NCI-H226 (cell line): Measurements from ENCODE around the gene SALL1.

Source experiments
- DNase-seq: peaks from one replicate; pipeline ENCODE4 v3.0.0-alpha.2; 2015

Gene SALL1

DNA sequence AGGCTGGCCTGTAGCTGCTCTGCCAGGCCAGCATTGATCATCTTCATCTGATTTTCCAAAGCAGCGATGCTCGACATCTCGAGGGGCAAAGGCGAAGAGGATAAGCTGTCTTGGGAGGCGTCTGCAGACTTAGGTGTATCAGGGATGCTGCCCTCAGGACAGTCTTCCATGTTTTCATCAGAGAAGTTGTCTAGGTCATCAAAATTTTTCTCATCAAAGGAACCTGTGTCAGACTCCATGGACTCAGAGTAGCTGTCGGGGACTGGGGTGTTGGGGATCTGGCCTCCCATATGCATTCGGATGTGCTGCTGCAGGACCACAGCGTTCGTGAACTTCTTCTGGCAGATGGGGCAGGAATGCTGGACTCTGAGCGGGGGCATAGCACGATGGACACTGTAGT is 11.5 kb downstream of the SALL1 start:
- DNase-seq = no peak

DNA sequence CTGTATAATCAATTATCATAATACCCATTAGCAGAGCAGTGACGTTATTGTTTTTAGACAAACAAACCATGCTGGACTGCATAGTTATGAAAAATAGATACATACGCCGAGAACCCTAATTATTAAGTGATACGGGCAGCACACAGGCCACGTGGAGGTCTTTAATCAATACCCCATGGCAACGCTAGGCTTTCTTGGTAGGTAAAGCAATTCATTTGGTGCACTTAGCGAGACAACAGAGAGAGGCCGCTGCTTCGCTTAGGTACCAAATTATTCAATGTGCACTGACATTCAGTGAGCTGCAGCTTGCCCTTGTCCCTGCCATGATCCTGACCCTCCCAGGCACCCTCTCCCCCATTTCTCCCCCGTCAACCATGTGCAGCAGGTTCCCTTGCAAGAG is 12.9 kb downstream of the SALL1 start:
- no peak for DNase-seq

DNA sequence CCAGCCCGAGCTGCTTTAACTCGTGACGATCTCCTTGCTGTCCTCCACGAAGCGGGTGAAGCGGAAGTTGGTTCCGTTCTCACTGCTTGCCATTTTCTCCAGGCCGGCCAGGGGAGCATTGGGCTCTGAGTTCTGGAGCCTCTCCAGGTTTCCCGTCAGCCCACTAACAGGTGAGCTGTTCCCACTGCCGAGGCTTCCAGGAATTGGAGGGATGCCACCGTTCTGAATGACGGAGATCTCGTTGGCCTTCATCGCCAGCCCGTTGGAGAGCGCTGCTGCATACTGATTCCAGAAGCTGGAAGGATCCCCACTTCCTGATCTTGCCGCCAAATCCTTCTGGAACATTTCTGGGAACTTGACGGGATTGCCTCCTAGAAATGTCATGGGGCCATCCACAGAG is 14.0 kb downstream of the SALL1 start:
- no peak for DNase-seq

DNA sequence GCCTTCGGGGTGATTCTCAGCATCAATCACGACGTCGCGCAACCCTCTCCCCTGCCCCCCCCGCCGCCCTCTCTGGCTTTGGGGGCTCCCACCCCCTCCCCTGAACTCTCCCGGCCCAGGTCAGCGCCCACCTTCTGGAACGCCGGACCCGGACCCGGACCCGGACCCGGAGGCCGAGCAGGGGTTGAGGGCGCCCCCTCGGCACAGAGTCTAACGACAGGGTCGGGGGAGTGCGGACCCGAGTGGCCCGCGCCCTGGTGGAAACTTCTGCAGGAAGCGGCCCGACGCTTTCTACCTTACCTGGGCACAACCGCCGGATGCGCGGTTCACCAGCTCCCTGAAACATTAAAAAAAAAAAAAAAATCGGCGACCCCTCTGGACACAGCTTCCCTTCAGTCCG is 16.2 kb downstream of the SALL1 start:
- no peak for DNase-seq

DNA sequence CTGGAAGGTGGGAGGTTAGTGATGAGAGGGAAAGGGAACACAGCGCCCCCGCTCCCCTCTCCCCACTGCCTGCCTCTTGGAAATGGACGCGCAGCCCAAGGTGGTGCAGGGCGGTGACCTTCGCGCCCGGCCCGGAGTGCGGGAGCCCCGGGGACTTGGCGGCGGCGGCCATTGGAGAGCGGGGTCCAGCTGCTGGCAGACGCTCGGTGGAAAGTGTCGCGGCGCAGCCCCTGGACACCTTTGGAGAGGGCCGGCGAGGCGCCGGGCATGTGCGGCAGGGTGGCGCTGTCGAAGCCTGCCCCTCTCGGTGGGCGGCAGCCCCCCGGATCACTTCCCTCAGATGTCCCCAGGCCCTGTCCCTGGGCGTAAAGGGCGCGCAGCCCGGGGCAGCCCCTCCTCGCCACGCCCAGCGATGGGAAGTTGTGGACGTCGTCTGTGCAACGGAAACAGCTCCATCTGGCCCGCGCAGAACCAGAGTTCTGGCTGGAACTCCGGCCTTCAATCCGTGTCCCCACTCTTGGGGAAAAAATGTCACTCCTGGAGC is 16.7 kb downstream of the SALL1 start:
- no peak for DNase-seq

DNA sequence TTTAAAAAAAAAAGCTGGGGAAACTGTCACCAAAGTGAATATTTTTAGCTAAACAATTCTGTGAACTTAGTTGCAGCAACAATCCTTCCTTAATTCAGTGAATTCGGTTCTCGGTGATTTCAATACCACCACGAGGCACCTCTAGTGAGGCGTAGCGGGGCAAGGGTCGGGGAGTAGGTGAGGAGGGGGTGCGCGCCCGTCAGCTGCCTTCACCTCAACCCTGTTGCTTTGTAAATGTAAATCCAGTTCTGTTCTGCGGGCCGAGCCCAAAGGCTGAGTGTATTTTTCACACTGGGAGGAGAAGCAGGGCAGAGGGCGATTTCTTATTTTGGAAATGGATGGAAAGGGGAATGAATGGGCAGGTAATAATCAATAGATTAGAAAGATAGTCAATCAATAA is 17.4 kb downstream of the SALL1 start:
- DNase-seq = no peak

DNA sequence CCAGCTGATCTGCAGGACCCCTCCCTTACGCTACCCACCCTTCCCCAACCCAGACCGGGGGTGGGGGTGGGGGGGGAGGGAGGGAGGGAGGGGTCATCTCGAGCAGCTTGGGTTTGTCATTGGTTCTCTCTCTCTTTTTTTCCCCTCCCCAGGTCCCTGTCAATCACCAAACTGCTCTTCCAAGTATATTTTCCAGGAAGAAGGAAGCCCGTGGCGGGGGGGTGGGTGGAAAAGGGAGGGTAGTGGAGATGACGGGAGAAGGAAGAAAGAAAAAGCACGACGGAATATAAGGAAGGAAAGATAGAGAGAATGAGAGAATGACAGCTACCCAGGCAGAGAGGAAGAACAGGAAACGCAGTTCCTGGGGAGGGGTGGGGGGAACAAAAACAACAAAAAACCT is 17.9 kb downstream of the SALL1 start:
- no peak for DNase-seq

DNA sequence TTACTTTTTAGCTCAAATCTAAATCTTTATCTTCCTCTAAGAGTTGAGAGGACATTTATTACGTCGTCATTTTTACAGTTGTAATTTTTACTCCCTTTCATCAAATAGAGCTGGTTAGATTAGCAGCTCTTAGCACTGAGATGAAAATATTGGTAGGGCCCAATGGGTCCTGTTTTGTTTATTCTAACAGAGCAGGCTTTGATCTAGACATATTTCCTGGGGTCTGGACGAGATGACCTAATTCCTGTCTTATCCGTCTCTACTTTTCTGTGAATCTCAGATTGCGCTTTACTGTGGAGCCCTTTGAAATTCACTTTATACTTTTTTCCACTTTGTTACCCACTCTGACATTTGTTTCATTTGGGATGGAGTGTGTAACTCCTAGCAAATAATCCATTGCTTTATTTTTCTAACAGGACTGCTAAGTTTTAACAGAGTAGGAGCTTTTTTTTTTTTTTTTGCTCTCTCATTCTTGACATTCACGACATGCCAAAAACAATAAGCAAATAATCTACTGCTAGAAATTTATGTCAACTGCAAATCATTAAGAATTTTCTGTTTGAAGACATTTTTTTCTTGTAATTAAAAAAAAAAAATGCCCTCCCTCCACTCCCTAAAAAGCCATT is 18.5 kb downstream of the SALL1 start:
- no peak for DNase-seq

DNA sequence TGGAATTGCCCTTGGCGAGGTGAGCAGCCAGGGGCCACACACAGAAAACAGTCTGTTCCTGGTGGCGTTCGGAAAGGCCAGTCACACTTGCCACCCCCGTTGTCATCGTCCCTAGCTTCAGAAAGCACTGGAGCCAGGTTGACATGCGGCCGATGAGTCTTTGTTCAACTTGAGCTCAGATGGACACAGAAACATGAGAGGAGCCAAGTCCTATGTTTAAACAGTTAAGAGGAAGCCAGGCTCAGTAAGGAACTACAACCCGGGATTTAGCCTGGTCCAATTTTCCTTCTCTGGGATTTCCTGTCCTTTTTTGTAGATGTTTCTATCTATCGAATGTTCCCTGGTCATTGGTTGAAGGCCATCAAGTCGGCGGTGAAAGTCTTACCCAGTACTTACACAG is 19.5 kb downstream of the SALL1 start:
- no peak for DNase-seq

DNA sequence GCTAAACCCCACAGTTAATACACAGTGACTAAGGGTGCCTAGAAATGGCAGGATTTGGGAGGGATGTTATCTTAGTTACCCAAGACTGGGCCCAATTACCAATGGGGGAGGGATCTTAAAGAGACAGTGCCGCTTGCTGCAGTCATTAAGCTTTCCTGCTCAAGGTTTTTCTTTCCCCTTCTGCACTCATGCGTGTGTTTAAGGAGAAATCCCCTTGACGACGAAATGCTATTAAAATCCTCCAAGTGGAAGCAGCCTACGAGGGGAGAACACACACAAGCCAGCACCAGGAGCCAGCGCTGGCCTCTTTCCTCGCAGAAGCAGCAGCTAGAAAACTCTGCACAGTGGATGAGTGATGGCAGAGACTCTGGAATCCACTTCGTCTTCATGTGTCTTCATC is 22.0 kb downstream of the SALL1 start:
- no peak for DNase-seq

DNA sequence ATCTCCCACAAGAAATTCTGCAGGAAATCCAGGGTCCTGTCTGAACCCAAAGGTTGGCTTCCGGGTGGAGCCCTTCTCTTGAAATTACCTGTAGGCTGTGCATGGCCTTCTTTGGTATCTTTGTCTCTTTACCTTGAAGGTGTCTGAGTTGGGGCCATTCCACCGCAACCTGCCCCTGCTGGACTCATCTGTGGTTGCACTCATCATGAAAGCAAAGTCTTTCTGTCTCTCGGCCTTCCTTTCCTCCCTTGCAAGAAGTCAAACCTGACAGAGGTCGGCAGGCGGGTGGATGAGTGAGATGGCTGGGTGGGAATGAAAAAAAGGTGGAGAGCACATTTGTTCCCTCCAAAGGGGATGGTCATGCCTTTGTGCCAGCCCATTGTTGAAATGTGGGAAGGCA is 25.1 kb downstream of the SALL1 start:
- no peak for DNase-seq

DNA sequence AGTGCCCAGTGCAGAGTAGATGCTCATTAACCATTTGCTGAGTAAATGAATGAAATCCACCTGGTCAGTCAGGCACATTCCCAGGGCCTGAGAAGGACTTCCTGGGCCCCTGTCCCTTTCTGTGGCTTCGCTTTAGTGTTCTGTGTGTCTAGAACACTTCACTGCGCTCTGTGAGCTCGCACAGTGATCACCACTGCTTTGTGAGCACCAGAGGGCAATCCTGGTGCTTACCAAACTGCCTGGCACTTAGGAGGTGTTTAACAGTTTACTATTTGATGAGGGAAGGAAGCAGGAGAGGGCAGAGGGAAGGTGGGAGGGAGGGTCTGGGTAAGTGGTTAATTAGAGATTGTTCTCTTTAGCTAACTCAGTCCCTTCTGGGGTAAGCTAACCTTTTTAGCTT is 26.2 kb downstream of the SALL1 start:
- no peak for DNase-seq

DNA sequence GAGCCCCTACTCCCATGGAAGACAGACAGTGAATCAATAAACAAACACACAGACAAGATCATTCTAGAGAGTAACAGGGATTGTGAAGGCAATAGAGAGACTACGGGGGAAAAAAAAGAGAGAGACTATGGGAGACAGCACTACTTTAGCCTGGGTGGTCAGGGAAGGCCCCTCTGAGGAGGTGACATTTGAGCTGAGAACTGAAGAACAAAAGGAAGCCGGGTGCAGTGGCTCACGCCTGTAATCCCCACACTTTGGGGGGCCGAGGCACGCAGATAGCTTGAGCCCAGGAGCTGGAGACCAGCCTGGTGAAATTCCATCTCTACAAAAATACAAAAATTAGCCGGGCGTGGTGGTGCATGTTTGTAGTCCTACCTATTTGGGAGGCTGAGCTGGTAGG is 29.2 kb downstream of the SALL1 start:
- no peak for DNase-seq

DNA sequence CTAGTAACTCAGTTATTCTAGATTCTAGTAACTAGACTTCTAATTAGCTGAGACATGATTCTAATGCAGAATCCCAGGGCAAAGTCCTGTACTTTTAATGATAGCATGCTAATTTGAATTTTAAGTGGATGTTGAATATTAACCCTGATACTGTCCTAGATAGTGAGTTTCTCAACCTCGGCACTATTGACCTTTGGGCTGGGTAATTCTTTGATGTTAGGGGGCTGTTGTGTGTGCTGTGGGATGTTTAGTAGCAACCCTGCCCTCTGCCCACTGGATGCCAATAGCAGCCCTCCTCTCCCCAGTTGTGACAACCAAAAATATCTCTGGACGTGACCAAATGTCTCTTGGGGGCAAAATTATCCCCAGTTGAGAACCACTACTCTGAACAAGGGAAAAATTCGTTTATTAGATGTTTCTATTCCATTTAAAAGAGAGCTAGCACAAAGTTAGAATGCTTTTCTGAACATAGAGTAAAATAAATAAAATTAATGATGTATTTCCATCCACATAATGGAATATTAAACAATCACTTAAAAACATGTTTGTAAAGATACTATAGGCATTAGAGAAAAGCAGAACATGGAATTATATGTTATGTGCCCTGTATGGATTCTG is 30.2 kb downstream of the SALL1 start:
- no peak for DNase-seq

DNA sequence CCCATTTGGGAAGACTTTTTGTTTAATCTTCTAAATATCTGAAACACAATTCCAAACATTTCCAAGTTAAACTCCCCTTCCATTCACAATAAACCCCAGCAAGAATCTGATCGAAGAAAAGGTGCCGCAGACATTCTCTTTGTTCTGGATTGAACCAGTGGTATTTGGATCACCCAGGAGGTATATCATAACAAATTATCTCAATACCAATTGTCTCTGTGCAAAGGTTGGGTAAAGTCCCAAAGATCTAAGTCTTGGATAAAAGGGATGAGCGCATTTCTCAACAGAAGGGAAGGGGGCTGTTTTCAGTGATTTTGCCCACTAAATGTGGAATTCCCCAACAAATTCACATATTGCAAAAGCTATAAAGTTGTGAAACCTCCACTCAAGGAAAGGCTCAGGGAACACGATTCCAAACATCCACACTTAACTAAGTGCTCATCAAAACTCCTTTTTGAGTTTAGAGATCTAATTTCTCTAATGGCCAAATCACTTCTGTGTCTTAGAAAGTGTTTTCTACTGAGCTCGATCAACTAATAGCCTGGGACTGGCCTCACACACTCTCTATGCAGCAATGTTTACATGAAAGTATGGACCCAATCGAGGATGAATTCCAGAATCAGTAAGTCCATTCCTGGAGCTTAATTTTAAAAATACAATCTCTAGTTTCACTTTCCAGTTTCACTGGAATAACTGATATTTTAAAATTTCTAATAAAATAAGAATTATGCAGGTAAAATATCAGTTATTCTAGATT is 30.9 kb downstream of the SALL1 start:
- DNase-seq = no peak

DNA sequence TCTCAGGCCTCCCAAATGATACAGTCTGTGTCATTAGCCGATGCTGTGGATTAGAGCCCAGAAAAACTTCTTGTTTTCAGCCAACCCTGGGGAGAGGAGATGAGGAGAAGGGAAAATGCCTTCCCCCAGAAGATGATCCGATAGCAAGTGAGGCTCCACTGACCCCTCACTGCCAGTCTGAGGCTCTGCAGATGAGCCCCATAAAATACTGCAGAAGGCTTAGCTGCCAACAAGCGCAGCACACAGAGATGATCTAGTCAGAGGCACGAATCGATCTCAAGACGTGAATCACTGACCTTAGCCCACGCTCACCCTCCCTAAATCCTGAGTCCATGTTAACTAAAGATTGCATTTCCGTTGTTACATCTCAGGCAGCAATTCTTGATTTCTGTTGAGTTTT is 31.5 kb downstream of the SALL1 start:
- DNase-seq = no peak

DNA sequence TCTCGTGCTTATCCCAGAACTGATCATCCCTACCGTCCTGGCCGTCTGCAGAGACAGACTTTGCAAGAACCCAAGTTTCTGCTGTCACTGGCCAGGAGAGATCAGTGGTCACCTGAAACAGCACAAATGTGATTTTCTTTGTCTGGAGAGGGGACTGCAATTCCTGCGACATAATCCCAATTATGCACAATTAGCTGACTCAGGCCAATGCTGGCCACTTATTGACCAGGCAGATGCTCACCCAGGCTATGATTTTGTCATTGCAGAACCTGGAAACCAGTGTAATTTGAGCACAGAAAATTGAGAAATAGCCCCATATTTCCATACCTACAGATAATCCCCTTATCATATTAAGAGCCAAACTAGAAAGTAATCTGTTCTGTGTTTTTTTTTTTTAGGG is 34.7 kb downstream of the SALL1 start:
- no peak for DNase-seq

DNA sequence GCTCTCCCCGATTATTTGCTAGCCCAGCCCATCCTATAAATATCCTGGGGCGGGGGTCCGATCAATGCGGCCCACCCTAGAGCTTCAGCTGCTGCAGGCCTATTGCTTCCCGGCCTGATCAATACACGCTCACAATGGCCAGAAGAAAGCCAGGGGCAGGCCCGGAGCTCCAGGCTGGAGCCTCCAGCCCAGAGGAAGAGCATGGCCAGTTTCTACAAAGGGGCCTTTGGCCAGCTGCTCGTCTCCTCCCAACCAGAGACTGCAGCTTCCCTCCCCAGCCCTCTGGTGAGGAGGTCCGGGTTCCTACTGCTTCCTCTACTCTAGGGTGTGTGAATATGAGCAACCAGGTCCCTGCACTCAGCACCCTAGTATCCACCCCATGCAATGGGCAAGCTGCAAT is 36.7 kb downstream of the SALL1 start:
- DNase-seq = no peak

DNA sequence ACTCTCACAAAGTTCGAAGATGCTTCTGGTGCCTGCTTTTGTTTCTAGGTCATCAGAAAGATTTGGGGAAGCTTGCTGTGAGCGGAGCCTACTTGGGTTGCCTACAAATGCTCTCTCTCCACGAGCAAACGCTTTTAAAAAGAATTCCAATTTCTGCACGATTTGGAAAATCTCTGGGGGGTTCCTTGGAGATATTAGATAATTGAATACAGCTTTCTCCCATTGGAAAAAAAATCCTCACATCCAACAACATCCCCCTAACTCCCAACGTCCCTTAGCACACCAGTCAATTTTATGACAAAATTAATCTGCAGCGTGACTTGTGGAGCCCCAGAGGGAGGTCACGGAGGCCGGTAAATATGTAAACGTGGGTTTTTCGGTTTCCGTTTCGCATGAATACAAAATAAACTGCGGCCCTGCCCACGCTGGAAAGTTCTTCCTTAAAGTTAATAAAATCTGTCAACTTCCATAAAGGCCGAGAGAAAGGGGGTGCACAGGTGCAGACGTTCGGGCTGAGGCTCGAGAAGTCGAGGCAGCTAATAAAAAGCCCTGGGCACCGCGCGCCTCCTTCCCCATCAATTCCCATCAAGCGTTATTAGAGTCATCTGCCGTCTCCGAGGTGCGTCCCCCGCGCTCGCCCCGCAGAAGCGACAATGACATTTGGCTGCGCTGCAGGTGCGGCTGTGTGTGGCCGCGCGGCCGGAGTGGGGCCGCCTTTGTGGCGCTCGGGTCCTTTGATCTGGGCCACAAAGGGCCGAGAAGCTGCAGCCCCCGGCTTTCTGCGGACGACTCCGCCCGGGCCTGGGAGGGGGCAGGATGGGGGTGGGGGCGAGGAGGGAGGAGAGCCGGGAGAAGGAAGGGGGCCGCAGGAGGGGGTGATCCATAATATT is 37.6 kb downstream of the SALL1 start:
- DNase-seq = no peak

DNA sequence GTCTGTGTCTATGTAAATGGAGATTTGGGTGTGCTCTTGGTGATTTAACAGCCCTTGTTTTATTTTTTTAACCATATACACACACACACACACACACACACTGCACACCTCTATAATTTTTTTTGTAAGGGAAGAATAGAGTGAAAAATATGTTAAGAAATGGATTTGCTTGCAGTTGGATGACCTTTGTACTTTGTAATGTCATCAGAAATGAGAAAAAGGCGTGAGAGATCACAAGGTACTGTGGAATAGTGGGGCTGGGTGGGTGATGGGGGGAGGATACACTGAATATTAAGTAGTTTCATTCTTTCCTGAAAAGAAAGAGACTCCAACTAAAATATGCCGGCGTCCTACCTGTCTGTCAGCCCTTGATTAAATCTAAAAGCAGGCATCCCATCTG is 38.7 kb downstream of the SALL1 start:
- no peak for DNase-seq

DNA sequence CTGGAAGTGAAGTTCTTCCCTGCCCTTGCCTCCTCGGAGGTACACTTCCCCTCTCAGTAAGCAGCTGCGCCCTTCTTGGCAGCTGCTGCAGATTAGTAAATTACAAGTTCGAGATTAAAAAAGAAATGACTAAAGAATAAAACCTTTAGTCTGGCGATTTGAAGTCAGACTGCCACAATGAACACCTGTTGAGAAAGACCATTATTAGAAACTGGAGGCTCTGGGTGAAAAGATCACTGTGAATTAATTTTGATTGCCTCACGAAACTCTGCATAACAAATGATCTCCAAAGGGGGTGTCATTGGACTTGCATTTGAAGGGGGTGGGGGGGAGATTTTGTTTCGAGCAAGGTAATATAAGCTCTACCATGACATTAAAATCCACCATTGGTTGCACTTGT is 39.3 kb downstream of the SALL1 start:
- no peak for DNase-seq

DNA sequence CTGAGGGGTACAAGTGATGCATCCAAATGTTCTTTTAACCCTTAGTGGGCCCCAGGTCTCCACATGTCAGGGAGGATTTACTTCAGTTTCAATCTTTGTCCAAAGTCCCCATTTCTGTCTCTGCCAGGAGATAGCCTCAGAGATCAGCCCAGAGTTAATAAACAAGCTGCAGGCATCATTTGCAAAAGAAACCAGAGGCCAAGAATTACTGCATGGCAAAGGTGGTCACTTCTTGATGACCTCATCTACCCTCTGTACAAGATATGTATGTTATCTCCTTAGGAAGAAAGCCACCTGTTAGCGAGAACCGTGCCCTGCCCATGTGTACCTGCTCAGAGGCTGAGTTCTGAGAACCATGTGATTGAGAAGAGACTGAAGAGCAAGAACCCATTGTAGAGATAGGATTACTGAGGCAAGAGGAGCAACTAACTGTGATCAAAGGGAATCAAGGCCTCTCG is 40.3 kb downstream of the SALL1 start:
- DNase-seq = no peak

DNA sequence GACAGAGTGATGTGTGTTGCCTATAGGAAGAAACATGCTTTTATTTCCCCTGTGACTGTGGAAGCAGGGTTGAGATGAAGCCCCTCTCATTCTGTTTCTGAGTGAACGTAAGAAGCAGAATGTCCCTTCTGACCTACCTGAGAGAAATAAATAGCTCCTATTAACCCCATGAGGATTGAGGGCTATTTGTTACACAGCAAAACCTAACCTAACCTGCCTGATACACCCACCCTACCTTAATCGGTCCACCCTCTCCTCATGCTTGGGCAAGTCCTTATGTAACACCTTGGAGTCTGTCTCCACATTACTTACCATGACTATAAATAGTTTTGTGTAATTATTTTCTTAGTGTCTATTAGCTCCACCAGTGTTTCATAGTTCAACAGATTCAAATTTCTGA is 41.9 kb downstream of the SALL1 start:
- no peak for DNase-seq
